HG02870 (cell line): ENCODE data around the gene STK17A.
"Not testable (repeated sequence)": the region's sequence is repeated elsewhere in the genome, so short reads cannot be mapped to it uniquely, and the experiment has no call there.

Source experiments
- ATAC-seq: cut with Tn5 transposase; IDR thresholded peaks from one replicate; pipeline ENCODE4 v1.9.1; 2021; ENCODE audit warnings: mild to moderate bottlenecking, moderate library complexity; ENCODE audit not compliant: unreplicated experiment

The STK17A gene

GRCh38 chr7:43653891-43654504 is 71.1 kb downstream of the STK17A start:
- ATAC-seq: no peak

GRCh38 chr7:43655584-43655983 is 72.7 kb downstream of the STK17A start:
- no peak for ATAC-seq

- ATAC-seq: no peak
Measured at GRCh38 chr7:43656997-43657396, 74.1 kb downstream of the STK17A start.

GRCh38 chr7:43658718-43659548 is 76.0 kb downstream of the STK17A start:
- ATAC-seq: peak; percentile 75

- no peak for ATAC-seq
Measured at GRCh38 chr7:43659549-43659896, 76.6 kb downstream of the STK17A start.

GRCh38 chr7:43660141-43660540 is 77.2 kb downstream of the STK17A start:
- ATAC-seq: no peak

- ATAC-seq: no peak
Measured at GRCh38 chr7:43664681-43665080, 81.8 kb downstream of the STK17A start.

GRCh38 chr7:43666938-43667337 is 84.0 kb downstream of the STK17A start:
- ATAC-seq: no peak

- ATAC-seq: no peak
Measured at GRCh38 chr7:43668035-43668434, 85.1 kb downstream of the STK17A start.

- ATAC-seq: no peak
Measured at GRCh38 chr7:43669286-43670081, 86.6 kb downstream of the STK17A start.

- no peak for ATAC-seq
Measured at GRCh38 chr7:43671521-43671920, 88.6 kb downstream of the STK17A start.

GRCh38 chr7:43673243-43673976 is 90.5 kb downstream of the STK17A start:
- not testable (repeated sequence) for ATAC-seq

- no peak for ATAC-seq
Measured at GRCh38 chr7:43674559-43675436, 91.9 kb downstream of the STK17A start.
